ENCODE data around the gene OR2L5.

The OR2L5 gene

GRCh38 chr1:248065604-248066003 is 52.1 kb downstream of the OR2L5 start:
- H3K4me1 ChIP-seq: no peaks in the 10 kb centered on the region

More at GRCh38 chr1:248065604-248066003, 52.1 kb downstream of the OR2L5 start:
- Histone ChIP-seq H3K9me3 (no peaks in the 10 kb centered on the region), H3K4me3 (no peak overlapping the region), H3K36me3 (no peaks in the 10 kb centered on the region), H3K27ac (no peak overlapping the region), H3K27me3 (no peaks in the 10 kb centered on the region)
- TF ChIP-seq CTCF (IDR thresholded peaks at IDR 0.05): no peak
- DNase-seq: no peak
- intact Hi-C loops (cut with DNase I; ENCODE audit: low total_unique reads): no loop called here
